ENCODE data around the gene TEX52.
"Not testable (repeated sequence)": the region's sequence is repeated elsewhere in the genome, so short reads cannot be mapped to it uniquely, and the experiment has no call there.

TEX52 gene

GRCh38 chr12:2864198-2864597, 7.4 kb upstream of the TEX52 start:
- DNase-seq (ENCODE audit: low read depth in 2 of 2): no peak

- not testable (repeated sequence) for DNase-seq (ENCODE audit: low read depth in 2 of 2)
Measured at GRCh38 chr12:2863402-2863801, 6.6 kb upstream of the TEX52 start.

GRCh38 chr12:2862876-2863275, 6.0 kb upstream of the TEX52 start:
- no peak for DNase-seq (ENCODE audit: low read depth in 2 of 2)

- no peak for DNase-seq (ENCODE audit: low read depth in 2 of 2)
Measured at GRCh38 chr12:2860170-2860569, 3.3 kb upstream of the TEX52 start.

- no peak for DNase-seq (ENCODE audit: low read depth in 2 of 2)
Measured at GRCh38 chr12:2858944-2859421, 2.1 kb upstream of the TEX52 start.

GRCh38 chr12:2858334-2858733, 1.5 kb upstream of the TEX52 start:
- DNase-seq (ENCODE audit: low read depth in 2 of 2): no peak

GRCh38 chr12:2857576-2857975, 737 bp upstream of the TEX52 start:
- DNase-seq (ENCODE audit: low read depth in 2 of 2): no peak

- DNase-seq (ENCODE audit: low read depth in 2 of 2): no peak
Measured at GRCh38 chr12:2856051-2856450, 788 bp downstream of the TEX52 start.

GRCh38 chr12:2855546-2855945, 1.3 kb downstream of the TEX52 start:
- DNase-seq (ENCODE audit: low read depth in 2 of 2): no peak

- no peak for DNase-seq (ENCODE audit: low read depth in 2 of 2)
Measured at GRCh38 chr12:2854669-2855453, 2.0 kb downstream of the TEX52 start.

GRCh38 chr12:2853626-2854025, 3.2 kb downstream of the TEX52 start:
- no peak for DNase-seq (ENCODE audit: low read depth in 2 of 2)

- DNase-seq (ENCODE audit: low read depth in 2 of 2): no peak
Measured at GRCh38 chr12:2851931-2852330, 4.9 kb downstream of the TEX52 start.

- no peak for DNase-seq (ENCODE audit: low read depth in 2 of 2)
Measured at GRCh38 chr12:2845280-2845679, 11.6 kb downstream of the TEX52 start.

GRCh38 chr12:2844786-2845185, 12.1 kb downstream of the TEX52 start:
- DNase-seq (ENCODE audit: low read depth in 2 of 2): no peak

- no peak for DNase-seq (ENCODE audit: low read depth in 2 of 2)
Measured at GRCh38 chr12:2842948-2843347, 13.9 kb downstream of the TEX52 start.

- no peak for DNase-seq (ENCODE audit: low read depth in 2 of 2)
Measured at GRCh38 chr12:2841056-2841650, 15.7 kb downstream of the TEX52 start.

- no peak for DNase-seq (ENCODE audit: low read depth in 2 of 2)
Measured at GRCh38 chr12:2836574-2836973, 20.3 kb downstream of the TEX52 start.

- no peak for DNase-seq (ENCODE audit: low read depth in 2 of 2)
Measured at GRCh38 chr12:2835691-2836403, 21.0 kb downstream of the TEX52 start.

- no peak for DNase-seq (ENCODE audit: low read depth in 2 of 2)
Measured at GRCh38 chr12:2834581-2835491, 22.0 kb downstream of the TEX52 start, which contains the start of gene NRIP2. NRIP2 (minus strand) TSS chr12:2835035; CDS start chr12:2834983, 52 bp downstream.

GRCh38 chr12:2833810-2834209, 23.0 kb downstream of the TEX52 start:
- DNase-seq (ENCODE audit: low read depth in 2 of 2): no peak

- DNase-seq (ENCODE audit: low read depth in 2 of 2): no peak
Measured at GRCh38 chr12:2833327-2833726, 23.5 kb downstream of the TEX52 start.
